KOPT-K1 (cell line): ENCODE data around the gene CEP20.
"Not testable (repeated sequence)": the region's sequence is repeated elsewhere in the genome, so short reads cannot be mapped to it uniquely, and the experiment has no call there.

Experiments used
- H3K27ac ChIP-seq: fragments of 200-600 bp; sonication (generic); 2 replicates; pipeline ENCODE4 v1.5.1; 2016; ENCODE audit warnings: antibody characterized with exemption, mild to moderate bottlenecking, low read depth, low read length; ENCODE audit not compliant: poor library complexity, severe bottlenecking
- H3K36me3 ChIP-seq: fragments of 200-600 bp; sonication (generic); 2 replicates; pipeline ENCODE4 v1.5.1; 2017; ENCODE audit warnings: antibody characterized with exemption, mild to moderate bottlenecking, low read length, moderate library complexity; ENCODE audit not compliant: insufficient read depth
- H3K9me3 ChIP-seq: fragments of 200-600 bp; sonication (generic); 2 replicates; pipeline ENCODE4 v1.5.1; 2017; ENCODE audit warnings: antibody characterized with exemption, low read length, mild to moderate bottlenecking; ENCODE audit not compliant: insufficient read depth, poor library complexity, severe bottlenecking

The CEP20 gene

DNA sequence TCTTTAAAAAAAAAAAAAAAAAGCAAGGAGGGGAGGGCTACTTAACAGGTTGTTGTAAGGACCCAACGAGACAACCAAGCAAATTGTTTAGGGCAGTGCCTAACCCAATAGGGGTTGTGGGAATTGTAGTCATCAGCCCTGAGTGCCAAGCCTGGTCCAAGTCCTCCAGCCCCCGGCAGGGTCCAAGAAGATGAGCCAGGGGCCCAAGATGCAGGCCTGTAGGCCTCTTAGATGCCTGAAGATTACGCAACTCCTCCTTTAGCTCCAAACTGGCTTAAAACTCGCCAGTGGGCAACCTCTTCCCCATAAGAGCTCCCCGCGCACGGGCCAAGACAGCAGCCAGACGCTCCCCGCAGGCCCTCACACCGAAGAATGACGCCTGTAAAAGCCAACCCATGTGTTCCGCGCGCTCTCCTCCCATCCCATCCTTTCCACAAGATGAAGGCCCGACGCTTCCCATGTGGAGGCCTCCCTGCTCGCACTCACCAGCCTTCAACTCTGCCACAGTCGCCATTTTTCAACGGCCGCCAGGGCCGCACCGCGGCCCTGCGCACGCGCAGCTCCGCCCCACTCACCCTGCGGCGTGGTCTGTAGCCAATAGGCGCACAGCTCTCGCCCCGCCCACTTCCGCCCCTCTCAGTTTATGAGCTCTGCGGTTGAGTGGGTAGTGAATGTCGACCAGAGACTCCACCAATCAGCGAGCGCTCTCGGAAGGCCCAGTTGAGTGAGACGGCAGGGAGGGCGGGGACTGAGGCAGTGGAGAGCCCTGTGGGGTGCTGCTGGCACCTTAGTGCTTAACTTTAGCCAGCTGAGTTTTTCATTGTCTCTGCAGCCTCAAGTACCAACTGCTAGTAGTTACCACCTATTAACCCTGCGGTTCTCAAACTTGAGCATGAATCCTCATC lies at the start of gene CEP20:
CEP20 (minus strand) TSS at position 532 of the 905 bp plus-strand sequence; CDS start at position 514, 18 bp downstream.
- Histone ChIP-seq H3K9me3 (no peaks in the 10 kb centered on the region), H3K36me3 (peaks cover 13% of the 10 kb centered on the region), H3K27ac (peak within 1 kb of the TSS; percentile 94)

- H3K9me3 ChIP-seq, H3K36me3 ChIP-seq, H3K27ac ChIP-seq: not testable (repeated sequence)
Observed at GRCh38 chr16:15936809-15937208, 48.4 kb upstream of the CEP20 start.

- H3K36me3 ChIP-seq, result no peaks in the 10 kb centered on the region
- H3K27ac ChIP-seq, result no peak overlapping the region
- H3K9me3 ChIP-seq, result peaks cover 9% of the 10 kb centered on the region
Observed at GRCh38 chr16:15934991-15935390, 46.6 kb upstream of the CEP20 start.

DNA sequence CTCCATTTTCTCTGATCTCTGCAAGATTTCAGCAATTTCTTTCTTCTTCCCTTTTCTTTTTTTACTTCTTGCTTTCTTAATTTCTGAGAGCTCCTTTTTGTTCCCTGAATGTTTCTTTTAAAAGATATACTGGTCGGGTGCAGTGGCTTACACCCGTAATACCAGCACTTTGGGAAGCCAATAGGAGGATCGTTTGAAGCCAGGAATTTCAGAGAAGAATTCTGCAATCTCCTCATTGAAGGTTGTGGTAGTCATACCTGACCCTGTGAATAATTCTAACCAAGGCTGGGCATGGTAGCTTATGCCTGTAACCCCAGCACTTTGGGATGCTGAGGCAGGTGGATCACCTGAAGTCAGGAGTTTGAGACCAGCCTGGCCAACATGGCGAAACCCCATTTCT lies 45.4 kb upstream of the CEP20 start:
- H3K27ac ChIP-seq, result no peak overlapping the region
- H3K9me3 ChIP-seq, result peaks cover 9% of the 10 kb centered on the region
- H3K36me3 ChIP-seq, result no peaks in the 10 kb centered on the region

GRCh38 chr16:15932939-15933338 lies 44.5 kb upstream of the CEP20 start:
- no peaks in the 10 kb centered on the region for H3K36me3 ChIP-seq
- H3K9me3 ChIP-seq, result peaks cover 9% of the 10 kb centered on the region
- no peak overlapping the region for H3K27ac ChIP-seq

DNA sequence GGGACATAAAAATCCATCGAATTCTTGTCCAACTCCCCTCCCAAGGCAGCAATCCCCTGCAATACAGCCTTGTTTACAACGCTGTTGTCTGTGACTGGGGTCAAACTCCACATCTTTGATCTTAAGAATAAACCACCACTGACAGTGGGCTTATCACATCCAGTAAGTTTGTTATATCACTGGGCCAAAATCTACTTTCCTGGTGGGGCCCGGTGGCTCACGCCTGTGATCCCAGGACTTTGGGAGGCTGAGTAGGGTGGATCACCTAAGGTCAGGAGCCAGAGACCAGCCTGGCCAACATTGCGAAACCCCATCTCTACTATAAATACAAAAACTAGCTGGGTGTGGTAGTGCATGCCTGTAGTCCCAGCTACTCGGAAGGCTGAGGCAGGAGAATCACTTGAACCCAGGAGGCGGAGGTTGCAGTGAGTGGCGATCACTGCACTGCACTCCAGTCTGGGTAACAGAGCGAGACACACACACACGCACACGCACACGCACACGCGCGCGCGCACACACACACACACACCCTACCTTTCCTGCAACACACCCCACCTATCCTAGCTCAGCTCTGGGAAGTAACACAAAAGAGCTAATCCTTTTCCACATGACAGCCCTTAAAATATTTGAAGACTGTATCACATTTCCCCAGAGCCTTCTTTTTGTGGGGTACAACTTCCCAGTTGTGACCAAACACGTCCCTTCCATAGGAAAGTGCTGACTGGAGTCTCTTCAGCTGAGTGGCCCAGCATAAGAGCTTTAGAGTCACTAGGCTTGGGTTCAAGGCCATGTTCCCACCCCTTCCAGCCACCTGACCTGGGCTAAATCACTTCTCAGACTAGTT lies 40.1 kb upstream of the CEP20 start:
- no peaks in the 10 kb centered on the region for H3K36me3 ChIP-seq
- no peaks in the 10 kb centered on the region for H3K9me3 ChIP-seq
- no peak overlapping the region for H3K27ac ChIP-seq

DNA sequence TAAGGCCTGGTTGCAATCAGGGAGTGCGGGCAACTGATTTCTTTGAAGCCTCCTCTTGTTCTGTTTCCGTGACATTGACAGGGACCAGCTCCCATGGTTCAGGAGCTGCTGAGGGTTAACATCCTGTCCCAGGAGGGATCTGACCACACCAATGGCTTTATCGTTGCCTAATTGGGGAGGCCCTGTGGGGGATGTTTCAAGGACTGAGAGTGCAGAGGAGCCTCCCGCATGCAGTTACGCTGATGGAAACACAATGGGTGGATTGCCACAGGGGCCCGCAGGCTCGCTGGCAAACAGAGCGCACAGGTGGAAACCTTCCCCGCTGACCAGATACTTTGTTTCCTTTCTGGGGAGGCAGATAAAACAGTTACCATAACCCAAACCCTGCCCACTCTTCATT lies 37.2 kb upstream of the CEP20 start:
- H3K27ac ChIP-seq, result no peak overlapping the region

DNA sequence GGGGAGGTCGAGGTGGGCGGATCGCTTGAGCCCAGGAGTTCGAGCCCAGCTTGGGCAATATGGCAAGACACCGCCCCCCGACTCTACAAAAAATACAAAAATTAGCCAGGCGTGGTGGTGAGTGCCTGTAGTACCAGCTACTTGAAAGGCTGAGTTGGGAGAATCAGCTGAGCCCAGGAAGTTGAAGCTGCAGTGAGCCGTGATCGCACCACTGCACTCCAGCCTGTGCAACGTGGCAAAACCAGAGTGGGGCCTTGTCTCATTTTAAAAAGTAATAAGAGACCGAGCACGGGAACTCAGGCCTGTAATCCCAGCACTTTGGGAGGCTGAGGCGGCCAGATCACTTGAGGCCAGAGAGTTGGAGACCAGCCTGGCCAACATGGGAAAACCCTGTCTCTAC lies 36.6 kb upstream of the CEP20 start:
- Histone ChIP-seq H3K9me3 (no peaks in the 10 kb centered on the region), H3K27ac (no peak overlapping the region), H3K36me3 (no peaks in the 10 kb centered on the region)

More for the DNA sequence above, 37.2 kb upstream of the CEP20 start:
- no peaks in the 10 kb centered on the region for H3K9me3 ChIP-seq
- H3K36me3 ChIP-seq, result no peaks in the 10 kb centered on the region

DNA sequence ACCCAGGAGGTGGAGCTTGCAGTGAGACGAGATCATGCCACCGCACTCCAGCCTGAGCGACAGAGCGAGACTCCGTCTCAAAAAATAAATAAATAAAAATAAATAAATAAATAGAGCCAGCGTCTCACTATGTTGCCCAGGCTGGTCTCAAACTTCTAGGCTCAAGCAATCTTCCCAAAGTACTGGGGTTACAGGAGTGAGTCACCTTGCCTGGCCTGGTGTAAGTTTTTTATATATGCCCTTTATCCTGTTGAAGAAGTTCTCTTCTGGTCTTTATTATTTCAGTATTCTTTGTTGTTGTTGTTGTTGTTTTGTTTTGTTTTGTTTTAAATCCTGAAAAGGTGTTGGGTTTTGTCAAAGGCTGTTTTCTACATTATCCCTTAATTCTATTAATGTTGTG lies 30.9 kb upstream of the CEP20 start:
- no peaks in the 10 kb centered on the region for H3K36me3 ChIP-seq
- H3K9me3 ChIP-seq, result no peaks in the 10 kb centered on the region
- H3K27ac ChIP-seq, result no peak overlapping the region

DNA sequence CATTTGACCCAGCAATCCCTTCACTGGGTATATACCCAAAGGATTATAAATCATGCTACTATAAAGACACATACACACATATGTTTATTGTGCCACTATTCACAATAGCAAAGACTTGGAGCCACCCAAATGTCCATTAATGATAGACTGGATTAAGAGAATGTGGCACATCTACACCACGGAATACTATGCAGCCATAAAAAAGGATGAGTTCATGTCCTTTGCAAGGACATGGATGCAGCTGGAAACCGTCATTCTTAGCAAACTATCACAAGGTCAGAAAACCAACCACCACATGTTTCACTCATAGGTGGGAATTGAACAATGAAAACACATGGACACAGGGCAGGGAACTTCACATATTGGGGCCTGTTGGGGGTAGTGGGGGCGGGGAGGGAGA lies 29.9 kb upstream of the CEP20 start:
- H3K9me3 ChIP-seq, H3K36me3 ChIP-seq, H3K27ac ChIP-seq: not testable (repeated sequence)

- H3K9me3 ChIP-seq, result no peaks in the 10 kb centered on the region
Observed at GRCh38 chr16:15916323-15916722, 27.9 kb upstream of the CEP20 start.

DNA sequence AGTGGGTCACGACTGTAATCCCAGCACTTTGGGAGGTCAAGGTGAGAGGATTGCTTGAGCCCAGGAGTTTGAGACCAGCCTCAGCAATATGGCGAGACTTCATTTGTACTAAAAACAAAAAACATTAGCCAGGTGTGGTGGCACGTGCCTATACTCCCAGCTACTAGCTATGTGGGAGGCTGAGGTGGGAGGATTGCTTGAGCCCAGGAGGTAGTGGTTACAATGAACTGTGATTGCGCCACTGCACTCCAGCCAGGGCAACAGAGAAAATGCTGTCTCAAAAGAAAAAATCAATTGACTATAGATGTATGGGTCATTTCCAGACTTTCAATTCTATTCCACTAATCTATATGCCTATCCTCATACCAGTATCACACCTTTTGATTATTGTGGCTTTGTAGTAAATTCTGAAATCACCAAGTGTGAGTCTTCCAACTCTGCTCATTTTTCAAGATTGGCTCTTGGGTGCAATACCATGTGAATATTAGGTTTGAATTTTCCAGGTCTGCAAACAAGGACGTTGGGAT lies 27.2 kb upstream of the CEP20 start:
- no peaks in the 10 kb centered on the region for H3K36me3 ChIP-seq
- no peaks in the 10 kb centered on the region for H3K9me3 ChIP-seq
- H3K27ac ChIP-seq, result no peak overlapping the region

More at GRCh38 chr16:15916323-15916722, 27.9 kb upstream of the CEP20 start:
- Histone ChIP-seq H3K36me3 (no peaks in the 10 kb centered on the region), H3K27ac (no peak overlapping the region)

- Histone ChIP-seq H3K36me3 (no peaks in the 10 kb centered on the region), H3K9me3 (no peaks in the 10 kb centered on the region), H3K27ac (peak overlapping the region; percentile 58)
Observed at GRCh38 chr16:15913046-15913698, 24.8 kb upstream of the CEP20 start.

- H3K36me3 ChIP-seq, result no peaks in the 10 kb centered on the region
- no peak overlapping the region for H3K27ac ChIP-seq
- no peaks in the 10 kb centered on the region for H3K9me3 ChIP-seq
Observed at GRCh38 chr16:15911198-15911597, 22.8 kb upstream of the CEP20 start.
